T1000 (cell line): ENCODE results near the gene FSTL1.
A peak's percentile ranks its signal among the peaks of the same experiment; 100 is the strongest.

Experiments
- DNase-seq: peaks from one replicate; lab custom pipeline; 2025; ENCODE audit warnings: mixed read lengths; lab: John Stamatoyannopoulos, UW

Gene FSTL1

GRCh38 chr3:120353463-120353862 lies 97.3 kb downstream of the FSTL1 start:
- DNase-seq: no peak

- no peak for DNase-seq
These were observed 98.8 kb downstream of the FSTL1 start for GRCh38 chr3:120352017-120352416.

GRCh38 chr3:120350401-120350941 lies 100.3 kb downstream of the FSTL1 start:
- no peak for DNase-seq

GRCh38 chr3:120349855-120350125 lies 101.0 kb downstream of the FSTL1 start:
- DNase-seq: no peak

GRCh38 chr3:120348991-120349854 lies 101.6 kb downstream of the FSTL1 start, which contains the start of gene LRRC58:
Gene LRRC58, minus strand, starts transcription at chr3:120349354. Its CDS starts 111 bp downstream, at chr3:120349243.
- DNase-seq: peak; percentile 84

- DNase-seq: peak; percentile 45
These were observed 102.5 kb downstream of the FSTL1 start for GRCh38 chr3:120348065-120348990.

GRCh38 chr3:120344349-120344748 lies 106.4 kb downstream of the FSTL1 start:
- DNase-seq: no peak
